Panc1 (cell line): Measurements from ENCODE around the gene HELT.

Experiments
- CTCF ChIP-seq: fragments of 450-650 bp; IDR thresholded peaks from 2 replicates; pipeline ENCODE4 v1.5.1; 2017; ENCODE audit warnings: mild to moderate bottlenecking
- POLR2AphosphoS5 ChIP-seq: IDR thresholded peaks from 2 replicates; pipeline ENCODE4 v1.6.1; 2012; ENCODE audit warnings: mild to moderate bottlenecking, low read depth, low read length, moderate library complexity

GRCh38 chr4:185011408-185011807 lies 6.9 kb upstream of the HELT start:
- TF ChIP-seq CTCF: peak; percentile 71
- no peak for TF ChIP-seq POLR2AphosphoS5
